Cardiac fibroblast (primary cell): ENCODE measurements around the gene INPP4A.
A peak's percentile ranks its signal among the peaks of the same experiment; 100 is the strongest.

ENCODE experiments used
- DNase-seq, 2 donors: peaks; one replicate each; pipeline versions ENCODE4 v3.0.0 to v3.0.0-alpha.2; 2010; ENCODE audit warnings: low read depth in 2 of 2
- H3K4me3 ChIP-seq, 2 donors: replicated peaks in 1 of 2; 1 replicate in 1 of 2; 2 replicates in 1 of 2; pipeline ENCODE4 v1.5.1; 2011; ENCODE audit warnings: low read depth in 2 of 2, low read length in 2 of 2, mild to moderate bottlenecking in 2 of 2, moderate library complexity in 1 of 2
- CTCF ChIP-seq: IDR thresholded peaks from one replicate; pipeline ENCODE4 v1.5.1; 2011; ENCODE audit warnings: low read depth, mild to moderate bottlenecking, low read length, inconsistent platforms

INPP4A gene

GRCh38 chr2:98487101-98487805 is 42.6 kb downstream of the INPP4A start:
- TF ChIP-seq CTCF, result no peak
- no peak overlapping the region for H3K4me3 ChIP-seq
- peak in 1 of 2 donors; percentile 15 for DNase-seq

GRCh38 chr2:98487806-98488189 is 43.1 kb downstream of the INPP4A start:
- H3K4me3 ChIP-seq, result no peak overlapping the region
- TF ChIP-seq CTCF, result peak; percentile 57
- DNase-seq, result peak; percentile 33 to 40

GRCh38 chr2:98488252-98488651 is 43.6 kb downstream of the INPP4A start:
- TF ChIP-seq CTCF, result no peak
- DNase-seq, result no peak
- H3K4me3 ChIP-seq, result no peak overlapping the region

DNA sequence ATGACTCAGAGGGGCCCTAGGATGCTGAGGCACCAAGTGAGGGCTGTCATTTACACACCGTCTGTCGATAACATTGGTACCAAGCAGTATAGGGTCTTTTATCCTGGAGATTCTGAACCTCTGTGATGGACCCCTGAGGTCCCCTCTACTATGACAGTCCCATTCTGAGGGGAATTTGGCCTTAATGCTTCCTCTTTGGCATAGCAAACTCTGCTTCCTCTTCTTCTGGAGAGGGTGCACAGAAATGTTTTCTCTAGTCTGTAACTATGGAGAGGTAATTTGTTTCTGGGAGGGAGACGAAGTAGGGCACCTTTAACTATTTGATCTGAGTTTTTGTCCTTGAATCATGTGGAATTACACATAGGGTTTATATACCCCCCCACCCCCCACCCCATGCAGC is 44.8 kb downstream of the INPP4A start:
- no peak for DNase-seq
- TF ChIP-seq CTCF, result no peak
- no peak overlapping the region for H3K4me3 ChIP-seq

GRCh38 chr2:98489971-98490962 is 45.6 kb downstream of the INPP4A start:
- H3K4me3 ChIP-seq, result no peak overlapping the region
- no peak for TF ChIP-seq CTCF
- no peak for DNase-seq

DNA sequence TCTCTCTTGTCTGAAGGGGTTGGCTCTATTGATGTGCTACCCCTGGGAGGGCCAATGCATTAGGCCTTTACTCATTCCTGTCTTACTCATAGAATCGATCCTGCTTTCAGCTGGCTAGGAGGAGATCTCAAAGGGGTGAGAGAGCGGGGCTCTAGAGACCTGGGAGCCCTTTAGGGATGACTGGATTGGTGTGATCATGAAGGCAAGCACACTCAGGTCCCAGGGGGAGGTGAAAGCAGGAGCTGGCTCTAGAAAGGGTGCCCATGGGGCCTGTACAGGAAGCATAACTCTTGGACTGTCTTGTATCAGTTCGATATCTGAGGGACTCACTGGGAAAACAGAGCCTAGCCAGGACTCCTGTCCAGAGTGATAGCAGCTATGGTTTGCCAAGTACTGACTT is 47.8 kb downstream of the INPP4A start:
- no peak for DNase-seq
- TF ChIP-seq CTCF, result no peak
- H3K4me3 ChIP-seq, result no peak overlapping the region
